ENCODE results near the gene TMED10. TPM values are rescaled to one million over a fixed set of nuclear protein-coding genes. Genes with fewer than 3 reads are reported as not detected.
A peak's percentile ranks its signal among the peaks of the same experiment; 100 is the strongest.
"Not testable (repeated sequence)": the region's sequence is repeated elsewhere in the genome, so short reads cannot be mapped to it uniquely, and the experiment has no call there.

Gene TMED10
- total and polyA plus RNA-seq, 2 donors (not counting 3 experiments of a cell fraction or from before 2014, with no cell fraction given): 338 to 342 TPM

- Histone ChIP-seq H3K79me2 (ENCODE audit: control insufficient read depth, insufficient read depth, low read length) (peaks cover 17% of the 10 kb centered on the region), H3K27ac (ENCODE audit: insufficient read depth, low read depth, low read length) (peak overlapping the region; percentile 95), H2AFZ (ENCODE audit: low read depth, low read length) (no peak overlapping the region), H3K9ac (replicated peaks; ENCODE audit: extremely low read depth, insufficient read depth, low read length) (peak overlapping the region; percentile 92), H3K4me1 (ENCODE audit: control insufficient read depth, extremely low read depth, insufficient read depth, low read length) (peaks cover 45% of the 10 kb centered on the region), H3K9me3 (replicated peaks; ENCODE audit: control insufficient read depth, insufficient read depth, low read length) (no peaks in the 10 kb centered on the region), H3K27me3 (ENCODE audit: control insufficient read depth in 2 of 2, insufficient read depth in 2 of 2, low read length in 2 of 2) (no peaks in the 10 kb centered on the region), H3K9me1 (replicated peaks; ENCODE audit: control insufficient read depth, extremely low read depth, insufficient read depth, low read length) (no peaks in the 10 kb centered on the region), H3K4me3 (replicated peaks in 1 of 3; ENCODE audit: insufficient read depth in 1 of 3, low read depth in 1 of 3, low read length in 3 of 3) (peak overlapping the region in 2 of 3 experiments; percentile 2 to 5), H4K20me1 (replicated peaks; ENCODE audit: control insufficient read depth, extremely low read depth, insufficient read depth, low read length) (no peaks in the 10 kb centered on the region), H3K36me3 (ENCODE audit: control insufficient read depth in 2 of 2, extremely low read depth in 1 of 2, insufficient read depth in 2 of 2, low read length in 2 of 2) (peaks cover 1 to 3% of the 10 kb centered on the region in 2 experiments), H3K4me2 (ENCODE audit: insufficient read depth, low read length) (peak overlapping the region; percentile 46)
- intact Hi-C loops (cut with micrococcal nuclease) (loop anchor here (1.0 kb wide), 2 partner anchors 94 to 168 kb away; no protein-coding TSS in a partner anchor), dilution Hi-C loops (cut with MboI; ENCODE audit: extremely low pct_ligation_motif_present, low sequenced_read_pairs) (loop anchor here (25.0 kb wide), 1 partner anchor 159 kb away; the partner anchor contains the start of gene FOS)
- ChIA-PET CTCF (interaction anchor here (1.2 to 7.1 kb wide), 5 partner anchors 10 to 180 kb away, joined by 3 to 77 read pairs (median 6); no protein-coding TSS in a partner anchor), POLR2A (no interaction called here)
- peak; percentile 28 for TF ChIP-seq POLR2A (IDR thresholded peaks at IDR 0.05; ENCODE audit: low read depth, low read length)
- TF ChIP-seq JUN (IDR thresholded peaks at IDR 0.05; ENCODE audit: borderline replicate concordance, insufficient read depth, insufficient read length, low read depth): peak; percentile 13
- TF ChIP-seq FOS (IDR thresholded peaks at IDR 0.05; ENCODE audit: borderline replicate concordance, insufficient read depth, low read length): no peak
- no peak for FAIRE-seq
- no TSS peak for BruUV-seq (replicated peaks)
- DNase-seq (ENCODE audit: low read depth, low spot score): peak; percentile 80
These were observed 48.4 kb downstream of the TMED10 start for GRCh38 chr14:75127903-75128595.

- peak overlapping the region; percentile 92 for H3K9ac ChIP-seq (replicated peaks; ENCODE audit: extremely low read depth, insufficient read depth, low read length)
- intact Hi-C loops (cut with micrococcal nuclease): loop anchor here (1.0 kb wide), 2 partner anchors 95 to 169 kb away; no protein-coding TSS in a partner anchor
These were observed 49.0 kb downstream of the TMED10 start for GRCh38 chr14:75127474-75127820.

More at GRCh38 chr14:75127474-75127820, 49.0 kb downstream of the TMED10 start:
- H3K9me3 ChIP-seq (replicated peaks; ENCODE audit: control insufficient read depth, insufficient read depth, low read length); POLR2A ChIA-PET; H3K9me1 ChIP-seq (replicated peaks; ENCODE audit: control insufficient read depth, extremely low read depth, insufficient read depth, low read length); H3K36me3 ChIP-seq (ENCODE audit: control insufficient read depth in 2 of 2, extremely low read depth in 1 of 2, insufficient read depth in 2 of 2, low read length in 2 of 2); H4K20me1 ChIP-seq (replicated peaks; ENCODE audit: control insufficient read depth, extremely low read depth, insufficient read depth, low read length); H2AFZ ChIP-seq (ENCODE audit: low read depth, low read length); BruUV-seq (replicated peaks); DNase-seq (ENCODE audit: low read depth, low spot score); H3K27me3 ChIP-seq (ENCODE audit: control insufficient read depth in 2 of 2, insufficient read depth in 2 of 2, low read length in 2 of 2); FAIRE-seq: not testable (repeated sequence)
- H3K4me2 ChIP-seq (ENCODE audit: insufficient read depth, low read length): peak overlapping the region; percentile 46
- CTCF ChIA-PET: interaction anchor here (1.2 to 7.1 kb wide), 4 partner anchors 10 to 180 kb away, joined by 3 to 77 read pairs (median 6); no protein-coding TSS in a partner anchor
- peak overlapping the region; percentile 95 for H3K27ac ChIP-seq (ENCODE audit: insufficient read depth, low read depth, low read length)
- peaks cover 17% of the 10 kb centered on the region for H3K79me2 ChIP-seq (ENCODE audit: control insufficient read depth, insufficient read depth, low read length)
- peak overlapping the region; percentile 36 to 69 (median 62) for H3K4me3 ChIP-seq (replicated peaks in 1 of 3; ENCODE audit: insufficient read depth in 1 of 3, low read depth in 1 of 3, low read length in 3 of 3)
- H3K4me1 ChIP-seq (ENCODE audit: control insufficient read depth, extremely low read depth, insufficient read depth, low read length): peaks cover 45% of the 10 kb centered on the region
- dilution Hi-C loops (cut with MboI; ENCODE audit: extremely low pct_ligation_motif_present, low sequenced_read_pairs): loop anchor here (25.0 kb wide), 1 partner anchor 160 kb away; the partner anchor contains the start of gene FOS
